WTC11 (cell line): ENCODE data around the gene NCKAP5L. TPM values are rescaled to one million over a fixed set of nuclear protein-coding genes. Genes with fewer than 3 reads are reported as not detected.
"Not testable (repeated sequence)": the region's sequence is repeated elsewhere in the genome, so short reads cannot be mapped to it uniquely, and the experiment has no call there.

Experiments
- ATAC-seq: fragments of 200-7000 bp; cut with Tn5 transposase; 2 replicates; pipeline ENCODE4 v1.10.0; 2021; ENCODE audit warnings: mild to moderate bottlenecking, moderate library complexity
- CTCF ChIA-PET: fragments of 300-600 bp; sonication (Branson Sonifier 250); formaldehyde crosslinking; loops from one replicate; lab custom pipeline; 2021; ENCODE audit warnings: antibody characterized with exemption; lab: Charles Lee
- POLR2A ChIA-PET: fragments of 350-600 bp; sonication (Branson Sonifier 250); formaldehyde crosslinking; loops from one replicate; lab custom pipeline; 2021; ENCODE audit warnings: antibody characterized with exemption; lab: Charles Lee
- DNase-seq: peaks from one replicate; pipeline ENCODE4 v3.0.0; 2021; ENCODE audit warnings: low spot score
- H3K27ac Mint-ChIP-seq: 2 replicates; pipeline ENCODE4 v1.8.0; 2021; ENCODE audit warnings: mixed read lengths
- H3K27me3 Mint-ChIP-seq: 2 replicates; pipeline ENCODE4 v1.8.0; 2021; ENCODE audit warnings: low read depth, mild to moderate bottlenecking, moderate library complexity, mixed read lengths
- H3K36me3 Mint-ChIP-seq: 2 replicates; pipeline ENCODE4 v1.8.0; 2021; ENCODE audit warnings: mixed read lengths
- H3K4me1 Mint-ChIP-seq: 2 replicates; pipeline ENCODE4 v1.8.0; 2022; ENCODE audit warnings: mixed read lengths
- H3K4me3 Mint-ChIP-seq: 2 replicates; pipeline ENCODE4 v1.8.0; 2021; ENCODE audit warnings: mild to moderate bottlenecking, moderate library complexity, mixed read lengths
- H3K9me3 Mint-ChIP-seq: 2 replicates; pipeline ENCODE4 v1.8.0; 2021; ENCODE audit warnings: mixed read lengths
- E2F1 ChIP-seq: sonication (generic); formaldehyde crosslinking; IDR thresholded peaks from 2 replicates; pipeline ENCODE4 v1.8.0; 2022; ENCODE audit warnings: mild to moderate bottlenecking, missing genetic modification reagents
- ERG ChIP-seq: fragments of 250-450 bp; sonication (Bioruptor Pico); IDR thresholded peaks from 2 replicates; pipeline ENCODE4 v1.8.0; 2021; ENCODE audit warnings: mild to moderate bottlenecking
- FOXJ3 ChIP-seq: sonication (generic); formaldehyde crosslinking; IDR thresholded peaks from 2 replicates; pipeline ENCODE4 v1.9.0; 2021; ENCODE audit warnings: missing genetic modification reagents, mild to moderate bottlenecking, borderline replicate concordance
- GRHL2 ChIP-seq: fragments of 250-450 bp; sonication (Bioruptor Pico); IDR thresholded peaks from 2 replicates; pipeline ENCODE4 v1.8.0; 2022; ENCODE audit warnings: mild to moderate bottlenecking, moderate library complexity; ENCODE audit not compliant: insufficient replicate concordance, severe bottlenecking
- HMGA2 ChIP-seq: fragments of 250-450 bp; sonication (Bioruptor Pico); IDR thresholded peaks from 2 replicates; pipeline ENCODE4 v1.4.0; 2021; ENCODE audit warnings: mild to moderate bottlenecking, moderate library complexity
- NFE2L1 ChIP-seq: sonication (generic); formaldehyde crosslinking; IDR thresholded peaks from 2 replicates; pipeline ENCODE4 v1.8.1; 2023; ENCODE audit warnings: missing genetic modification reagents
- PREB ChIP-seq: sonication (generic); formaldehyde crosslinking; IDR thresholded peaks from 2 replicates; pipeline ENCODE4 v1.8.1; 2022; ENCODE audit warnings: mild to moderate bottlenecking, missing genetic modification reagents, moderate library complexity, borderline replicate concordance
- RELA ChIP-seq: sonication (generic); formaldehyde crosslinking; IDR thresholded peaks from 2 replicates; pipeline ENCODE4 v1.8.1; 2022; ENCODE audit warnings: missing genetic modification reagents, mild to moderate bottlenecking, borderline replicate concordance
- TCF7 ChIP-seq: sonication (generic); formaldehyde crosslinking; IDR thresholded peaks from 2 replicates; pipeline ENCODE4 v1.8.0; 2022; ENCODE audit warnings: mild to moderate bottlenecking, low read depth, missing genetic modification reagents, moderate library complexity
- TEAD4 ChIP-seq: sonication (generic); formaldehyde crosslinking; IDR thresholded peaks from 2 replicates; pipeline ENCODE4 v1.8.0; 2022; ENCODE audit warnings: mild to moderate bottlenecking, missing genetic modification reagents
- ZNF121 ChIP-seq: sonication (generic); formaldehyde crosslinking; IDR thresholded peaks from 2 replicates; pipeline ENCODE4 v1.8.0; 2023; ENCODE audit warnings: missing genetic modification reagents
- ZNF219 ChIP-seq: sonication (generic); formaldehyde crosslinking; IDR thresholded peaks from 2 replicates; pipeline ENCODE4 v1.8.0; 2023; ENCODE audit warnings: missing genetic modification reagents, mild to moderate bottlenecking, borderline replicate concordance
- ZNF423 ChIP-seq: fragments of 250-450 bp; sonication (Bioruptor Pico); IDR thresholded peaks from 2 replicates; pipeline ENCODE4 v2.1.2; 2022; ENCODE audit warnings: mild to moderate bottlenecking, moderate library complexity
- ZNF671 ChIP-seq: fragments of 250-450 bp; sonication (Bioruptor Pico); IDR thresholded peaks from 2 replicates; pipeline ENCODE4 v1.8.0; 2021; ENCODE audit warnings: mild to moderate bottlenecking
- total RNA-seq: library from RNA; stranded (reverse); gene quantifications from 3 replicates; pipeline ENCODE4 v1.2.3, GENCODE V29; 2021
- TF ChIP-seq, protein P1 (sequence below): sonication (generic); formaldehyde crosslinking; IDR thresholded peaks from 2 replicates; pipeline ENCODE4 v1.8.1; 2023; ENCODE audit warnings: mild to moderate bottlenecking, missing genetic modification reagents
- TF ChIP-seq, protein P2 (sequence below): sonication (generic); formaldehyde crosslinking; IDR thresholded peaks from 2 replicates; pipeline ENCODE4 v1.8.1; 2023; ENCODE audit warnings: mild to moderate bottlenecking, missing genetic modification reagents, borderline replicate concordance

NCKAP5L gene
- total RNA-seq, 1 experiment from 2014 or later, result 27.8 TPM

- ATAC-seq, result no peak
- H3K36me3 Mint-ChIP-seq, result peaks cover 6% of the 10 kb centered on the region
Measured at GRCh38 chr12:49783917-49784676, 44.1 kb downstream of the NCKAP5L start.

DNA sequence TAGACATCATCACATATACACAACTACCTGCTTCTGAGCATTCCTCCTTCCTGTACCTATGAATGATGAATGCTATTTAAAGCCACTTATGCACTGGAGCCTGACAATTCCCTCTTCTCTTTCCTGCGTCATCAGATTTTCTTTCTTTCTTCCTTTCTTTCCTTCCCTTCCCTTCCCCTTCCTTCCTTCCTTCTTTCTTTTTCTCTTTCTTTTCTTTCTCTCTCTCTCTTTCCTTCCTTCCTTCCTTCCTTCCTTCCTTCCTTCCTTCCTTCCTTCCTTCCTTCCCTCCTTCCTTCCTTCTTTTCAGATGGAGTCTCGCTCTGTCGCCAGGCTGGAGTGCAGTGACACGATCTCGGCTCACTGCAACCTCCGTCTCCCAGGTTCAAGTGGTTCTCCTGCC, 47.3 kb downstream of the NCKAP5L start:
- H3K27me3 Mint-ChIP-seq, result peaks cover 25% of the 10 kb centered on the region
- H3K27ac Mint-ChIP-seq, DNase-seq, H3K9me3 Mint-ChIP-seq, ATAC-seq, H3K36me3 Mint-ChIP-seq, H3K4me3 Mint-ChIP-seq: not testable (repeated sequence)
- ChIA-PET CTCF (interaction anchor here (0.6 kb wide), 1 partner anchor 58 kb away, joined by 3 read pairs; no protein-coding TSS in a partner anchor), POLR2A (interaction anchor here (0.6 kb wide), 1 partner anchor 562 kb away, joined by 6 read pairs; no protein-coding TSS in a partner anchor)
- H3K4me1 Mint-ChIP-seq, result peaks cover 17% of the 10 kb centered on the region

More at GRCh38 chr12:49783917-49784676, 44.1 kb downstream of the NCKAP5L start:
- POLR2A ChIA-PET, result no interaction called here
- H3K4me1 Mint-ChIP-seq, result no peaks in the 10 kb centered on the region
- CTCF ChIA-PET, result interaction anchor here (0.5 to 1.6 kb wide), 4 partner anchors 36 to 184 kb away, joined by 3 to 5 read pairs (median 4); partner anchors contain the start of gene TMBIM6
- no peak overlapping the region for H3K27ac Mint-ChIP-seq
- peaks cover 9% of the 10 kb centered on the region for H3K9me3 Mint-ChIP-seq
- DNase-seq, result no peak
- no peak for TF ChIP-seq ZNF423 (CRISPR knock-in tag)
- TF ChIP-seq ZNF219, result no peak
- TF ChIP-seq TCF7 (CRISPR knock-in tag), result no peak
- no peak for TF ChIP-seq NFE2L1 (CRISPR knock-in tag)
- TF ChIP-seq, protein P1, sequence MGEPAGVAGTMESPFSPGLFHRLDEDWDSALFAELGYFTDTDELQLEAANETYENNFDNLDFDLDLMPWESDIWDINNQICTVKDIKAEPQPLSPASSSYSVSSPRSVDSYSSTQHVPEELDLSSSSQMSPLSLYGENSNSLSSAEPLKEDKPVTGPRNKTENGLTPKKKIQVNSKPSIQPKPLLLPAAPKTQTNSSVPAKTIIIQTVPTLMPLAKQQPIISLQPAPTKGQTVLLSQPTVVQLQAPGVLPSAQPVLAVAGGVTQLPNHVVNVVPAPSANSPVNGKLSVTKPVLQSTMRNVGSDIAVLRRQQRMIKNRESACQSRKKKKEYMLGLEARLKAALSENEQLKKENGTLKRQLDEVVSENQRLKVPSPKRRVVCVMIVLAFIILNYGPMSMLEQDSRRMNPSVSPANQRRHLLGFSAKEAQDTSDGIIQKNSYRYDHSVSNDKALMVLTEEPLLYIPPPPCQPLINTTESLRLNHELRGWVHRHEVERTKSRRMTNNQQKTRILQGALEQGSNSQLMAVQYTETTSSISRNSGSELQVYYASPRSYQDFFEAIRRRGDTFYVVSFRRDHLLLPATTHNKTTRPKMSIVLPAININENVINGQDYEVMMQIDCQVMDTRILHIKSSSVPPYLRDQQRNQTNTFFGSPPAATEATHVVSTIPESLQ, result no peak
- no peak for TF ChIP-seq ZNF671 (CRISPR knock-in tag)
- TF ChIP-seq, protein P2, sequence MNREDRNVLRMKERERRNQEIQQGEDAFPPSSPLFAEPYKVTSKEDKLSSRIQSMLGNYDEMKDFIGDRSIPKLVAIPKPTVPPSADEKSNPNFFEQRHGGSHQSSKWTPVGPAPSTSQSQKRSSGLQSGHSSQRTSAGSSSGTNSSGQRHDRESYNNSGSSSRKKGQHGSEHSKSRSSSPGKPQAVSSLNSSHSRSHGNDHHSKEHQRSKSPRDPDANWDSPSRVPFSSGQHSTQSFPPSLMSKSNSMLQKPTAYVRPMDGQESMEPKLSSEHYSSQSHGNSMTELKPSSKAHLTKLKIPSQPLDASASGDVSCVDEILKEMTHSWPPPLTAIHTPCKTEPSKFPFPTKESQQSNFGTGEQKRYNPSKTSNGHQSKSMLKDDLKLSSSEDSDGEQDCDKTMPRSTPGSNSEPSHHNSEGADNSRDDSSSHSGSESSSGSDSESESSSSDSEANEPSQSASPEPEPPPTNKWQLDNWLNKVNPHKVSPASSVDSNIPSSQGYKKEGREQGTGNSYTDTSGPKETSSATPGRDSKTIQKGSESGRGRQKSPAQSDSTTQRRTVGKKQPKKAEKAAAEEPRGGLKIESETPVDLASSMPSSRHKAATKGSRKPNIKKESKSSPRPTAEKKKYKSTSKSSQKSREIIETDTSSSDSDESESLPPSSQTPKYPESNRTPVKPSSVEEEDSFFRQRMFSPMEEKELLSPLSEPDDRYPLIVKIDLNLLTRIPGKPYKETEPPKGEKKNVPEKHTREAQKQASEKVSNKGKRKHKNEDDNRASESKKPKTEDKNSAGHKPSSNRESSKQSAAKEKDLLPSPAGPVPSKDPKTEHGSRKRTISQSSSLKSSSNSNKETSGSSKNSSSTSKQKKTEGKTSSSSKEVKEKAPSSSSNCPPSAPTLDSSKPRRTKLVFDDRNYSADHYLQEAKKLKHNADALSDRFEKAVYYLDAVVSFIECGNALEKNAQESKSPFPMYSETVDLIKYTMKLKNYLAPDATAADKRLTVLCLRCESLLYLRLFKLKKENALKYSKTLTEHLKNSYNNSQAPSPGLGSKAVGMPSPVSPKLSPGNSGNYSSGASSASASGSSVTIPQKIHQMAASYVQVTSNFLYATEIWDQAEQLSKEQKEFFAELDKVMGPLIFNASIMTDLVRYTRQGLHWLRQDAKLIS (CRISPR knock-in tag), result no peak
- H3K27me3 Mint-ChIP-seq, result peaks cover 18% of the 10 kb centered on the region
- H3K4me3 Mint-ChIP-seq, result no peak overlapping the region

DNA sequence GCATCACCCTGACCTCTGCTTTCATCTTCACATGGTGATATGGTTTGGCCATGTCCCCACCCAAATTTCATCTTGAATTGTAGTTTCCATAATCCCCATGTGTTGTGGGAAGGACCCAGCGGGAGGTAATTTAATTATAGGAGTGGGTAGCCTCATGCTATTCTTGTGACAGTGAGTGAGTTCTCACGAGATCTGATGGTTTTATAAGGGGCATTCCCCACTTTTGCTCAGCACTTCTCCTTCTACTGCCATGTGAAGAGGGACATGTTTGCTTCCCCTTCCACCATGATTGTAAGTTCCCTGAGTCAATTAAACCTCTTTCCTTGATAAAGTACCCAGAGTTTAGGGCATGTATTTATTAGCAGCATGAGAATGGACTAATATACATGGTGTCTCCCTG, 48.6 kb downstream of the NCKAP5L start:
- DNase-seq, result no peak
- no peak for ATAC-seq
- ChIA-PET CTCF (interaction anchor here (1.8 to 3.2 kb wide), 2 partner anchors 14 to 48 kb away, joined by 6 to 33 read pairs; partner anchors contain the start of gene NCKAP5L), POLR2A (no interaction called here)
- Mint-ChIP-seq H3K27me3 (peaks cover 25% of the 10 kb centered on the region), H3K4me3 (no peak overlapping the region), H3K27ac (no peak overlapping the region), H3K9me3 (no peaks in the 10 kb centered on the region), H3K4me1 (peaks cover 17% of the 10 kb centered on the region), H3K36me3 (no peaks in the 10 kb centered on the region)
- TF ChIP-seq TEAD4 (CRISPR knock-in tag), result no peak
- no peak for TF ChIP-seq RELA (CRISPR knock-in tag)
- no peak for TF ChIP-seq GRHL2 (CRISPR knock-in tag)
- TF ChIP-seq FOXJ3 (CRISPR knock-in tag), result no peak
- no peak for TF ChIP-seq TCF7 (CRISPR knock-in tag)
- TF ChIP-seq ERG (CRISPR knock-in tag), result no peak
- TF ChIP-seq, protein P2 (CRISPR knock-in tag), result no peak
- TF ChIP-seq PREB (CRISPR knock-in tag), result no peak
- TF ChIP-seq ZNF121 (CRISPR knock-in tag), result no peak
- TF ChIP-seq HMGA2 (CRISPR knock-in tag), result no peak
- no peak for TF ChIP-seq E2F1 (CRISPR knock-in tag)
